IMR-90 (cell line): ENCODE results near the gene SLC29A3. TPM values are rescaled to one million over a fixed set of nuclear protein-coding genes. Genes with fewer than 3 reads are reported as not detected.

Source experiments
- ATAC-seq: fragments of 200-7000 bp; cut with Tn5 transposase; 2 replicates; pipeline ENCODE4 v1.9.1; 2020; ENCODE audit warnings: low read depth, mild to moderate bottlenecking, moderate library complexity
- BruUV-seq: library from RNA; stranded (reverse); fragments of 400-500 nt; replicated peaks from 2 replicates; lab custom pipeline; 2021; lab: Mats Ljungman, UMichigan
- CTCF ChIA-PET: fragments of 300-600 bp; formaldehyde crosslinking; extraction: SDS; loops from one replicate; lab custom pipeline; 2021; ENCODE audit warnings: antibody characterized with exemption; lab: Yijun Ruan, JAX
- POLR2A ChIA-PET: fragments of 300-600 bp; sonication (Branson Sonifier 250); formaldehyde crosslinking; loops from one replicate; lab custom pipeline; 2022; ENCODE audit warnings: antibody characterized with exemption; ENCODE audit not compliant: unreplicated experiment; lab: Charles Lee
- DNase-seq: peaks from one replicate; pipeline ENCODE4 v3.0.0; 2013
- H2AFZ ChIP-seq: replicated peaks from 2 replicates; pipeline ENCODE3; 2013; ENCODE audit warnings: low read length, mild to moderate bottlenecking; ENCODE audit not compliant: poor library complexity
- H2AK5ac ChIP-seq: 2 replicates; pipeline ENCODE4 v1.6.1; 2013; ENCODE audit warnings: low read depth, low read length, inconsistent platforms
- H2AK9ac ChIP-seq: replicated peaks from 2 replicates; pipeline ENCODE3; 2013; ENCODE audit warnings: mild to moderate bottlenecking, low read depth, low read length, moderate library complexity; ENCODE audit not compliant: poor library complexity
- H2BK120ac ChIP-seq: 2 replicates; pipeline ENCODE4 v1.6.1; 2013; ENCODE audit warnings: low read depth, low read length, inconsistent platforms
- H2BK15ac ChIP-seq: 3 replicates; pipeline ENCODE4 v1.6.1; 2013; ENCODE audit warnings: low read depth, low read length, inconsistent platforms
- H2BK20ac ChIP-seq: 2 replicates; pipeline ENCODE4 v1.6.1; 2013; ENCODE audit warnings: low read depth, mild to moderate bottlenecking, inconsistent platforms, low read length, moderate library complexity
- H2BK5ac ChIP-seq: 2 replicates; pipeline ENCODE4 v1.6.1; 2013; ENCODE audit warnings: mild to moderate bottlenecking, low read depth, low read length, inconsistent platforms; ENCODE audit not compliant: poor library complexity, severe bottlenecking
- H3K14ac ChIP-seq: replicated peaks from 2 replicates; pipeline ENCODE4 v1.6.1; 2013; ENCODE audit warnings: low read depth, low read length, inconsistent platforms
- H3K18ac ChIP-seq: 2 replicates; pipeline ENCODE4 v1.6.1; 2013; ENCODE audit warnings: low read depth, low read length, control low read depth
- H3K23ac ChIP-seq: 2 replicates; pipeline ENCODE4 v1.6.1; 2013; ENCODE audit warnings: low read depth, low read length, inconsistent platforms
- H3K27ac ChIP-seq: 2 replicates; pipeline ENCODE4 v1.5.1; 2013; ENCODE audit warnings: mild to moderate bottlenecking, control low read depth, low read length; ENCODE audit not compliant: insufficient read depth
- H3K27me3 ChIP-seq: 2 replicates; pipeline ENCODE4 v1.6.1; 2013; ENCODE audit warnings: low read length; ENCODE audit not compliant: control insufficient read depth, insufficient read depth
- H3K36me3 ChIP-seq: 2 replicates; pipeline ENCODE4 v1.6.1; 2013; ENCODE audit warnings: low read length, mixed read lengths; ENCODE audit not compliant: control insufficient read depth, insufficient read depth
- H3K4ac ChIP-seq: 2 replicates; pipeline ENCODE4 v1.6.1; 2013; ENCODE audit warnings: low read depth, low read length, inconsistent platforms
- H3K4me1 ChIP-seq: 2 replicates; pipeline ENCODE4 v1.6.1; 2013; ENCODE audit warnings: low read length, mixed read lengths; ENCODE audit not compliant: control insufficient read depth, insufficient read depth
- H3K4me2 ChIP-seq: 2 replicates; pipeline ENCODE4 v1.6.1; 2013; ENCODE audit warnings: low read depth, mild to moderate bottlenecking, control low read depth, low read length, moderate library complexity
- H3K4me3 ChIP-seq: 2 replicates; pipeline ENCODE4 v1.5.1; 2013; ENCODE audit warnings: low read depth, mild to moderate bottlenecking, control low read depth, low read length, moderate library complexity; ENCODE audit not compliant: insufficient read depth
- H3K56ac ChIP-seq: 2 replicates; pipeline ENCODE4 v1.6.1; 2013; ENCODE audit warnings: low read length, inconsistent platforms; ENCODE audit not compliant: insufficient read depth; ENCODE audit errors: extremely low read depth
- H3K79me1 ChIP-seq, 2 experiments: 2 replicates each; pipeline ENCODE4 v1.6.1; 2013; ENCODE audit warnings: low read length in 2 of 2, inconsistent platforms in 1 of 2, low read depth in 1 of 2
- H3K9ac ChIP-seq: 2 replicates; pipeline ENCODE4 v1.6.1; 2013; ENCODE audit warnings: low read depth, low read length, control low read depth
- H3K9me1 ChIP-seq: 2 replicates; pipeline ENCODE4 v1.6.1; 2013; ENCODE audit warnings: low read length, inconsistent platforms; ENCODE audit not compliant: insufficient read depth
- H3K9me3 ChIP-seq: 2 replicates; pipeline ENCODE4 v1.6.1; 2013; ENCODE audit warnings: low read length; ENCODE audit not compliant: control insufficient read depth, insufficient read depth
- H4K20me1 ChIP-seq: 2 replicates; pipeline ENCODE4 v1.6.1; 2013; ENCODE audit warnings: low read length, inconsistent platforms; ENCODE audit not compliant: insufficient read depth
- H4K5ac ChIP-seq: 2 replicates; pipeline ENCODE4 v1.6.1; 2013; ENCODE audit warnings: mild to moderate bottlenecking, low read depth, low read length, control low read depth
- H4K8ac ChIP-seq, 2 experiments: 2 replicates each; pipeline ENCODE4 v1.6.1; 2013; ENCODE audit warnings: low read depth in 2 of 2, low read length in 2 of 2, control low read depth in 1 of 2, inconsistent platforms in 1 of 2
- H4K91ac ChIP-seq: 2 replicates; pipeline ENCODE4 v1.6.1; 2013; ENCODE audit warnings: low read depth, low read length, inconsistent platforms; ENCODE audit not compliant: insufficient read depth
- BHLHE40 ChIP-seq: fragments of 150-350 bp; IDR thresholded peaks from 2 replicates; pipeline ENCODE4 v1.6.1; 2016; ENCODE audit warnings: mild to moderate bottlenecking, low read depth, low read length
- CEBPB ChIP-seq: IDR thresholded peaks from 2 replicates; pipeline ENCODE4 v1.6.1; 2012; ENCODE audit warnings: low read depth, low read length, improper control_type of control experiment
- CHD1 ChIP-seq: IDR thresholded peaks from 2 replicates; pipeline ENCODE4 v1.6.1; 2012; ENCODE audit warnings: low read depth, low read length, improper control_type of control experiment
- MAFK ChIP-seq: IDR thresholded peaks from 2 replicates; pipeline ENCODE4 v1.6.1; 2012; ENCODE audit warnings: low read depth, low read length, improper control_type of control experiment
- MAZ ChIP-seq: IDR thresholded peaks from 2 replicates; pipeline ENCODE4 v1.6.1; 2012; ENCODE audit warnings: low read depth, mild to moderate bottlenecking, low read length, improper control_type of control experiment, moderate library complexity, borderline replicate concordance
- MXI1 ChIP-seq: IDR thresholded peaks from 2 replicates; pipeline ENCODE4 v1.6.1; 2012; ENCODE audit warnings: low read depth, mild to moderate bottlenecking, low read length, moderate library complexity, borderline replicate concordance
- NFE2L2 ChIP-seq: fragments of 150-350 bp; IDR thresholded peaks from 2 replicates; pipeline ENCODE4 v1.6.1; 2016; ENCODE audit warnings: low read depth, mild to moderate bottlenecking, low read length
- POLR2A ChIP-seq: IDR thresholded peaks from 2 replicates; pipeline ENCODE4 v1.6.1; 2012; ENCODE audit warnings: mild to moderate bottlenecking, low read depth, low read length
- RAD21 ChIP-seq: IDR thresholded peaks from 2 replicates; pipeline ENCODE4 v1.6.1; 2012; ENCODE audit warnings: low read length, improper control_type of control experiment
- RCOR1 ChIP-seq: IDR thresholded peaks from 2 replicates; pipeline ENCODE4 v1.6.1; 2012; ENCODE audit warnings: mild to moderate bottlenecking, low read length, improper control_type of control experiment; ENCODE audit not compliant: insufficient replicate concordance
- RFX5 ChIP-seq: IDR thresholded peaks from 2 replicates; pipeline ENCODE4 v1.8.0; 2012; ENCODE audit warnings: low read depth, mild to moderate bottlenecking, low read length, moderate library complexity
- SMC3 ChIP-seq: fragments of 150-350 bp; IDR thresholded peaks from 2 replicates; pipeline ENCODE4 v1.6.1; 2016; ENCODE audit warnings: low read depth, mild to moderate bottlenecking, antibody characterized with exemption, low read length, moderate library complexity
- WGBS, 2 experiments: methylation state at CpG; one replicate each; pipeline versions ENCODE4 v1.1.5 to v1.1.7; 2013; ENCODE audit warnings: missing lambda C conversion rate in 2 of 2; ENCODE audit not compliant: insufficient read length in 1 of 2; ENCODE audit errors: extremely low coverage in 2 of 2; 5-methylcytosine and 5-hydroxymethylcytosine counted together
- dilution Hi-C: fragments of 300-500 bp; cut with HindIII; formaldehyde crosslinking; loops from one replicate; pipeline ENCODE4 v1.14.3; 2018; ENCODE audit warnings: low sequenced_read_pairs; ENCODE audit not compliant: unreplicated experiment
- in situ Hi-C: fragments of 300-500 bp; cut with MboI; formaldehyde crosslinking; loops from 3 replicates; pipeline ENCODE4 v1.14.3; 2019; ENCODE audit warnings: low sequenced_read_pairs, inconsistent platforms, mixed read lengths
- intact Hi-C: fragments of 100-400 bp; cut with micrococcal nuclease; formaldehyde crosslinking; loops from 2 replicates; pipeline ENCODE4 v1.10.0; 2022
- polyA plus RNA-seq, 3 experiments: library from polyadenylated mRNA; depleted of rRNA; stranded (reverse); fragments of >200 nt; gene quantifications; 2 replicates each; pipeline ENCODE4 v1.2.3, GENCODE V29; 2012; ENCODE audit warnings: low replicate concordance in 1 of 3
- total RNA-seq: library from RNA; depleted of rRNA; stranded (reverse); fragments of >200 nt; gene quantifications from 2 replicates; pipeline ENCODE4 v1.2.3, GENCODE V29; 2012
- TF ChIP-seq, protein P1 (sequence below): fragments of 150-350 bp; IDR thresholded peaks from 2 replicates; pipeline ENCODE4 v1.6.1; 2016; ENCODE audit warnings: low read depth, mild to moderate bottlenecking, low read length, moderate library complexity, borderline replicate concordance
- TF ChIP-seq, protein P2 (sequence below): fragments of 150-350 bp; IDR thresholded peaks from 2 replicates; pipeline ENCODE4 v1.6.1; 2017; ENCODE audit warnings: mild to moderate bottlenecking, antibody characterized with exemption, low read length, low read depth
- TF ChIP-seq, protein P3 (sequence below): conservative IDR thresholded peaks from 2 replicates; pipeline ENCODE4 v1.5.1; 2012; ENCODE audit warnings: mild to moderate bottlenecking, low read depth, low read length, improper control_type of control experiment

SLC29A3 gene
- total and polyA plus RNA-seq, 2 of the 4 experiments (the other 2 are of a cell fraction), result 0.72 to 3.0 TPM

DNA sequence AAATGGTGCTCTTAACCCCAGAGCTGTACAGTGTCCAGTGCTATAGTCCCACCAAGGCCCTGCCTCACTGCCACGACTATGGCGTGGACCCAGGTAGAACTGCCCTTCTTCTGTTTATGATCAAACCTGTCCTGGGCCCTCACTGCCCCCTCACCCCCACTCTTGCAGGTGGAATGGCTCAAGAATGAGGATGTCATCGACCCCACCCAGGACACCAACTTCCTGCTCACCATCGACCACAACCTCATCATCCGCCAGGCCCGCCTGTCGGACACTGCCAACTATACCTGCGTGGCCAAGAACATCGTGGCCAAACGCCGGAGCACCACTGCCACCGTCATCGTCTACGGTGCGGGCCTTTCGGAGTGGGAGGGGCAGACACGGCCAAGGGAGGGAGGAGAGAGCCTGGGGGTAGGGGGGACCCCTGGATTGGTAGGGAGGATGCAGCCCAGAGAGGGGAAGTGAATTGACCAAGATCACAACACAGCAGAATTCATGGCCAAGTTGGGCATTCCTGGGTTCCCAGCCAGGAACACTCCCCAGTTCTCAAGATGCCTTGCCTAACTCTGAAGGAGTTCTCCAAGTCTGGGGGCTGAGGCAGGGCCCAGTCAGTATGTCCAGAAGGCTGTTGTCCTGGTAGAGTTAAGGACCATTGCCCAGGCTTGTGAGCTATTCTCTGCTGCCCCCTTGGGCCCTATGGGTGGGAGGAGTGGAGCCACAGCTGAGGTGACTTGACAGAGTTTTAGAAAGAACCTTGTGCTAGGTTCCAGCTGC is 32.4 kb upstream of the SLC29A3 start:
- H3K27me3 ChIP-seq, result no peaks in the 10 kb centered on the region
- no peak overlapping the region for H2AK9ac ChIP-seq
- ChIA-PET POLR2A (no interaction called here), CTCF (interaction anchor here (1.3 kb wide), 1 partner anchor 17 kb away, joined by 4 read pairs; no protein-coding TSS in a partner anchor)
- BruUV-seq, result no TSS peak
- no peak overlapping the region for H2BK120ac ChIP-seq
- WGBS, 2 experiments, result 95% methylated on average over 9 of the region's 17 CpGs; no CpG with 5 or more reads in 1 of the 2 experiments
- no peak overlapping the region for H3K4me2 ChIP-seq
- no peaks in the 10 kb centered on the region for H4K20me1 ChIP-seq
- intact Hi-C loops (no loop called here), in situ Hi-C loops (loop anchor here (5.0 kb wide), 1 partner anchor 359 kb away; no protein-coding TSS in a partner anchor), dilution Hi-C loops (no loop called here)
- no peak overlapping the region for H2AK5ac ChIP-seq
- no peak overlapping the region for H3K56ac ChIP-seq
- no peaks in the 10 kb centered on the region for H3K9me3 ChIP-seq
- peaks cover 6% of the 10 kb centered on the region; the same call in 1 of the 2 replicates for H3K36me3 ChIP-seq
- ATAC-seq (no peak), DNase-seq (no peak)
- H4K8ac ChIP-seq, result no peak overlapping the region
- no peak overlapping the region for H3K27ac ChIP-seq
- no peak overlapping the region for H2BK5ac ChIP-seq
- no peak overlapping the region for H3K4ac ChIP-seq
- H3K9ac ChIP-seq, result no peak overlapping the region
- TF ChIP-seq MXI1, result no peak
- no peak for TF ChIP-seq NFE2L2
- TF ChIP-seq RCOR1, result no peak
- TF ChIP-seq MAZ, result no peak
- no peak for TF ChIP-seq MAFK
- TF ChIP-seq, protein P1, sequence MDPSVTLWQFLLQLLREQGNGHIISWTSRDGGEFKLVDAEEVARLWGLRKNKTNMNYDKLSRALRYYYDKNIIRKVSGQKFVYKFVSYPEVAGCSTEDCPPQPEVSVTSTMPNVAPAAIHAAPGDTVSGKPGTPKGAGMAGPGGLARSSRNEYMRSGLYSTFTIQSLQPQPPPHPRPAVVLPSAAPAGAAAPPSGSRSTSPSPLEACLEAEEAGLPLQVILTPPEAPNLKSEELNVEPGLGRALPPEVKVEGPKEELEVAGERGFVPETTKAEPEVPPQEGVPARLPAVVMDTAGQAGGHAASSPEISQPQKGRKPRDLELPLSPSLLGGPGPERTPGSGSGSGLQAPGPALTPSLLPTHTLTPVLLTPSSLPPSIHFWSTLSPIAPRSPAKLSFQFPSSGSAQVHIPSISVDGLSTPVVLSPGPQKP, result no peak
- no peak for TF ChIP-seq POLR2A
- TF ChIP-seq, protein P2, sequence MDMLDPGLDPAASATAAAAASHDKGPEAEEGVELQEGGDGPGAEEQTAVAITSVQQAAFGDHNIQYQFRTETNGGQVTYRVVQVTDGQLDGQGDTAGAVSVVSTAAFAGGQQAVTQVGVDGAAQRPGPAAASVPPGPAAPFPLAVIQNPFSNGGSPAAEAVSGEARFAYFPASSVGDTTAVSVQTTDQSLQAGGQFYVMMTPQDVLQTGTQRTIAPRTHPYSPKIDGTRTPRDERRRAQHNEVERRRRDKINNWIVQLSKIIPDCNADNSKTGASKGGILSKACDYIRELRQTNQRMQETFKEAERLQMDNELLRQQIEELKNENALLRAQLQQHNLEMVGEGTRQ, result no peak
- TF ChIP-seq RFX5, result no peak
- no peak for TF ChIP-seq SMC3
- TF ChIP-seq CHD1, result no peak
- TF ChIP-seq BHLHE40, result no peak
- TF ChIP-seq RAD21, result no peak
- TF ChIP-seq CEBPB, result no peak
- TF ChIP-seq, protein P3, sequence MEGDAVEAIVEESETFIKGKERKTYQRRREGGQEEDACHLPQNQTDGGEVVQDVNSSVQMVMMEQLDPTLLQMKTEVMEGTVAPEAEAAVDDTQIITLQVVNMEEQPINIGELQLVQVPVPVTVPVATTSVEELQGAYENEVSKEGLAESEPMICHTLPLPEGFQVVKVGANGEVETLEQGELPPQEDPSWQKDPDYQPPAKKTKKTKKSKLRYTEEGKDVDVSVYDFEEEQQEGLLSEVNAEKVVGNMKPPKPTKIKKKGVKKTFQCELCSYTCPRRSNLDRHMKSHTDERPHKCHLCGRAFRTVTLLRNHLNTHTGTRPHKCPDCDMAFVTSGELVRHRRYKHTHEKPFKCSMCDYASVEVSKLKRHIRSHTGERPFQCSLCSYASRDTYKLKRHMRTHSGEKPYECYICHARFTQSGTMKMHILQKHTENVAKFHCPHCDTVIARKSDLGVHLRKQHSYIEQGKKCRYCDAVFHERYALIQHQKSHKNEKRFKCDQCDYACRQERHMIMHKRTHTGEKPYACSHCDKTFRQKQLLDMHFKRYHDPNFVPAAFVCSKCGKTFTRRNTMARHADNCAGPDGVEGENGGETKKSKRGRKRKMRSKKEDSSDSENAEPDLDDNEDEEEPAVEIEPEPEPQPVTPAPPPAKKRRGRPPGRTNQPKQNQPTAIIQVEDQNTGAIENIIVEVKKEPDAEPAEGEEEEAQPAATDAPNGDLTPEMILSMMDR, result no peak
- no peak overlapping the region for H4K5ac ChIP-seq
- H3K4me3 ChIP-seq, result no peak overlapping the region
- H2BK20ac ChIP-seq, result no peak overlapping the region
- no peak overlapping the region for H2BK15ac ChIP-seq
- no peak overlapping the region for H3K14ac ChIP-seq
- no peaks in the 10 kb centered on the region for H3K79me1 ChIP-seq
- no peaks in the 10 kb centered on the region for H3K4me1 ChIP-seq
- H3K9me1 ChIP-seq, result no peaks in the 10 kb centered on the region
- no peak overlapping the region for H3K23ac ChIP-seq
- no peak overlapping the region for H3K18ac ChIP-seq
- no peak overlapping the region for H4K91ac ChIP-seq
- no peak overlapping the region for H2AFZ ChIP-seq
